Caco-2 (cell line): ENCODE results near the gene VAT1L. TPM values are rescaled to one million over a fixed set of nuclear protein-coding genes. Genes with fewer than 3 reads are reported as not detected.

Experiments
- BruUV-seq: library from RNA; stranded (reverse); fragments of 400-500 nt; replicated peaks from 2 replicates; lab custom pipeline; 2021; lab: Mats Ljungman, UMichigan
- CTCF ChIA-PET: fragments of 300-600 bp; sonication (Branson Sonifier 250); formaldehyde crosslinking; loops from one replicate; lab custom pipeline; 2022; ENCODE audit warnings: antibody characterized with exemption; lab: Charles Lee
- POLR2A ChIA-PET: fragments of 300-600 bp; sonication (Branson Sonifier 250); formaldehyde crosslinking; loops from one replicate; lab custom pipeline; 2022; ENCODE audit warnings: antibody characterized with exemption; lab: Charles Lee
- DNase-seq, 2 experiments: peaks; one replicate each; pipeline versions ENCODE4 v3.0.0 to v3.0.0-alpha.2; 2020 to 2022
- H3K27me3 ChIP-seq: replicated peaks from 2 replicates; pipeline ENCODE4 v1.6.0; 2011; ENCODE audit warnings: low read length; ENCODE audit not compliant: control insufficient read depth, insufficient read depth
- H3K36me3 ChIP-seq: 2 replicates; pipeline ENCODE4 v1.5.1; 2011; ENCODE audit warnings: low read length; ENCODE audit not compliant: control insufficient read depth, insufficient read depth
- H3K4me1 ChIP-seq: fragments of 250-450 bp; sonication (Bioruptor Pico); 2 replicates; pipeline ENCODE4 v1.5.1; 2020; ENCODE audit warnings: mild to moderate bottlenecking
- H3K4me3 ChIP-seq: 2 replicates; pipeline ENCODE4 v1.5.1; 2011; ENCODE audit warnings: low read depth, mild to moderate bottlenecking, control low read depth, low read length
- H3K9me3 ChIP-seq: fragments of 250-450 bp; sonication (Bioruptor Pico); 2 replicates; pipeline ENCODE4 v1.5.1; 2020; ENCODE audit warnings: mild to moderate bottlenecking, moderate library complexity
- H3K27ac Mint-ChIP-seq: one replicate; pipeline ENCODE4 v1.8.0; 2022; ENCODE audit warnings: mixed read lengths; ENCODE audit not compliant: unreplicated experiment
- H3K27me3 Mint-ChIP-seq: one replicate; pipeline ENCODE4 v1.8.0; 2022; ENCODE audit warnings: mixed read lengths; ENCODE audit not compliant: insufficient read depth, unreplicated experiment
- H3K36me3 Mint-ChIP-seq: one replicate; pipeline ENCODE4 v1.8.0; 2022; ENCODE audit warnings: mild to moderate bottlenecking, mixed read lengths; ENCODE audit not compliant: insufficient read depth, unreplicated experiment
- H3K4me1 Mint-ChIP-seq: one replicate; pipeline ENCODE4 v1.8.0; 2022; ENCODE audit warnings: low read depth, mixed read lengths; ENCODE audit not compliant: unreplicated experiment
- H3K4me3 Mint-ChIP-seq: one replicate; pipeline ENCODE4 v1.8.0; 2022; ENCODE audit warnings: mild to moderate bottlenecking, moderate library complexity, mixed read lengths; ENCODE audit not compliant: unreplicated experiment
- H3K9me3 Mint-ChIP-seq: one replicate; pipeline ENCODE4 v1.8.0; 2022; ENCODE audit warnings: mixed read lengths; ENCODE audit not compliant: unreplicated experiment
- intact Hi-C: fragments of 100-400 bp; cut with micrococcal nuclease; formaldehyde crosslinking; loops from one replicate; pipeline ENCODE4 v1.10.0; 2022; ENCODE audit not compliant: unreplicated experiment
- total RNA-seq: library from RNA; stranded (reverse); gene quantifications from 2 replicates; pipeline ENCODE4 v1.2.3, GENCODE V29; 2022
- TF ChIP-seq, protein P1 (sequence below), 2 experiments: fragments of 200-600 bp in 1 of 2; IDR thresholded peaks; 1 replicate in 1 of 2; 2 replicates in 1 of 2; pipeline versions ENCODE4 v1.5.1 to v1.8.0; 2011 to 2022; ENCODE audit warnings: antibody characterized with exemption in 1 of 2, control low read depth in 1 of 2, inconsistent platforms in 1 of 2, low read depth in 1 of 2, low read length in 1 of 2, mild to moderate bottlenecking in 1 of 2, moderate library complexity in 1 of 2; ENCODE audit not compliant: insufficient read depth in 1 of 2, severe bottlenecking in 1 of 2, unreplicated experiment in 1 of 2

The VAT1L gene
- total RNA-seq, 1 experiment from 2014 or later = not detected

- no peaks in the 10 kb centered on the region for H3K4me1 Mint-ChIP-seq
- H3K27me3 ChIP-seq = no peaks in the 10 kb centered on the region
- POLR2A ChIA-PET = interaction anchor here (0.7 kb wide), 1 partner anchor 28 kb away, joined by 8 read pairs; no protein-coding TSS in a partner anchor
These were observed 80.1 kb downstream of the VAT1L start for GRCh38 chr16:77868478-77868877.

GRCh38 chr16:77869997-77870813, 81.8 kb downstream of the VAT1L start:
- Mint-ChIP-seq H3K27me3 (peaks cover 11% of the 10 kb centered on the region), H3K9me3 (no peaks in the 10 kb centered on the region), H3K4me1 (no peaks in the 10 kb centered on the region), H3K27ac (no peak overlapping the region), H3K36me3 (no peaks in the 10 kb centered on the region), H3K4me3 (no peak overlapping the region)
- no peaks in the 10 kb centered on the region for H3K4me1 ChIP-seq
- H3K36me3 ChIP-seq = no peaks in the 10 kb centered on the region
- 0 out of 2 replicates have a peak, but pooled peaks cover 3% of the 10 kb centered on the region for H3K9me3 ChIP-seq
- intact Hi-C loops = no loop called here
- ChIA-PET CTCF (no interaction called here), POLR2A (no interaction called here)
- H3K27me3 ChIP-seq = no peaks in the 10 kb centered on the region
- no TSS peak for BruUV-seq
- no peak overlapping the region for H3K4me3 ChIP-seq
- TF ChIP-seq, protein P1, sequence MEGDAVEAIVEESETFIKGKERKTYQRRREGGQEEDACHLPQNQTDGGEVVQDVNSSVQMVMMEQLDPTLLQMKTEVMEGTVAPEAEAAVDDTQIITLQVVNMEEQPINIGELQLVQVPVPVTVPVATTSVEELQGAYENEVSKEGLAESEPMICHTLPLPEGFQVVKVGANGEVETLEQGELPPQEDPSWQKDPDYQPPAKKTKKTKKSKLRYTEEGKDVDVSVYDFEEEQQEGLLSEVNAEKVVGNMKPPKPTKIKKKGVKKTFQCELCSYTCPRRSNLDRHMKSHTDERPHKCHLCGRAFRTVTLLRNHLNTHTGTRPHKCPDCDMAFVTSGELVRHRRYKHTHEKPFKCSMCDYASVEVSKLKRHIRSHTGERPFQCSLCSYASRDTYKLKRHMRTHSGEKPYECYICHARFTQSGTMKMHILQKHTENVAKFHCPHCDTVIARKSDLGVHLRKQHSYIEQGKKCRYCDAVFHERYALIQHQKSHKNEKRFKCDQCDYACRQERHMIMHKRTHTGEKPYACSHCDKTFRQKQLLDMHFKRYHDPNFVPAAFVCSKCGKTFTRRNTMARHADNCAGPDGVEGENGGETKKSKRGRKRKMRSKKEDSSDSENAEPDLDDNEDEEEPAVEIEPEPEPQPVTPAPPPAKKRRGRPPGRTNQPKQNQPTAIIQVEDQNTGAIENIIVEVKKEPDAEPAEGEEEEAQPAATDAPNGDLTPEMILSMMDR (IDR thresholded peaks at IDR 0.05; ENCODE audit: insufficient read depth in 1 of 2, low read depth in 1 of 2, low read length in 1 of 2, severe bottlenecking in 1 of 2, unreplicated experiment in 1 of 2) = no peak
- peak in 1 of 2 experiments; percentile 4 for DNase-seq

More at GRCh38 chr16:77868478-77868877, 80.1 kb downstream of the VAT1L start:
- TF ChIP-seq, protein P1 (IDR thresholded peaks at IDR 0.05; ENCODE audit: insufficient read depth in 1 of 2, low read depth in 1 of 2, low read length in 1 of 2, severe bottlenecking in 1 of 2, unreplicated experiment in 1 of 2) = no peak
- H3K27ac Mint-ChIP-seq = no peak overlapping the region
- no peak overlapping the region for H3K4me3 Mint-ChIP-seq
- no peak for DNase-seq
- Histone ChIP-seq H3K9me3 (0 out of 2 replicates have a peak, but pooled peaks cover 3% of the 10 kb centered on the region), H3K4me3 (no peak overlapping the region), H3K4me1 (no peaks in the 10 kb centered on the region), H3K36me3 (no peaks in the 10 kb centered on the region)
- H3K36me3 Mint-ChIP-seq = no peaks in the 10 kb centered on the region
- no peaks in the 10 kb centered on the region for H3K9me3 Mint-ChIP-seq
- H3K27me3 Mint-ChIP-seq = peaks cover 13% of the 10 kb centered on the region
- CTCF ChIA-PET = no interaction called here
- BruUV-seq = no TSS peak
- intact Hi-C loops = no loop called here

GRCh38 chr16:77871932-77872331, 83.6 kb downstream of the VAT1L start:
- no peak for DNase-seq
- Mint-ChIP-seq H3K27ac (no peak overlapping the region), H3K27me3 (peaks cover 3% of the 10 kb centered on the region), H3K36me3 (no peaks in the 10 kb centered on the region), H3K9me3 (no peaks in the 10 kb centered on the region), H3K4me3 (no peak overlapping the region), H3K4me1 (no peaks in the 10 kb centered on the region)
- no TSS peak for BruUV-seq
- H3K27me3 ChIP-seq = no peaks in the 10 kb centered on the region
- H3K4me3 ChIP-seq = no peak overlapping the region
- no peaks in the 10 kb centered on the region for H3K4me1 ChIP-seq
- intact Hi-C loops = no loop called here
- ChIA-PET CTCF (no interaction called here), POLR2A (no interaction called here)
- H3K9me3 ChIP-seq = no peaks in the 10 kb centered on the region
- H3K36me3 ChIP-seq = no peaks in the 10 kb centered on the region
- TF ChIP-seq, protein P1 (IDR thresholded peaks at IDR 0.05; ENCODE audit: insufficient read depth in 1 of 2, low read depth in 1 of 2, low read length in 1 of 2, severe bottlenecking in 1 of 2, unreplicated experiment in 1 of 2) = no peak
